Stimulated activated CD8-positive, alpha-beta memory T cell treated with anti-CD3 and anti-CD28 coated beads, Interleukin-4, amount 100 ng/mL, for 48 hours (primary cell): Measurements from ENCODE around the gene VSNL1.
A peak's percentile ranks its signal among the peaks of the same experiment; 100 is the strongest.

Experiments
- DNase-seq: peaks from one replicate; pipeline ENCODE4 v3.0.0-alpha.2; 2020

The VSNL1 gene

GRCh38 chr2:17615728-17616351 lies 75.3 kb downstream of the VSNL1 start:
- DNase-seq, result no peak

GRCh38 chr2:17616405-17616804 lies 75.9 kb downstream of the VSNL1 start:
- no peak for DNase-seq

DNA sequence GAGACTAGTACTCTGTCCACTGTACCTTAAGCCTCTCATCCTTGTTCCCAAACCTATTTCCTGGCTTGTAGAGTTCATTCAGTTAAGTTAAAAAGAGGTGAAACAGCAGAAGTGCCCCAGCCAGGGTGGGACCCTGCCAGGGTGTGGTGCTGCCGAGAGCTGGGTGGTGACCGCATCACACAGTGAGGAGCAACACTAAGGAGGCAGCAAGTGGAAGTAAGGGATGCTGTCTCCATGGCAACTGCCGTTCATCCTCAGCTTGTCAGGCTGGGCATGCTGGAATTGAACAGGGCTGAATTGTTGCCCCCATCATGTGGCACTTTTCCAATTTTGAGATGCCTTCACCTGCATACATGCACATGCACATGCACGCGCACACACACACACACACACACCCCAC lies 77.0 kb downstream of the VSNL1 start:
- DNase-seq, result no peak

- DNase-seq, result no peak
Observed at GRCh38 chr2:17617955-17618354, 77.5 kb downstream of the VSNL1 start.

- no peak for DNase-seq
Observed at GRCh38 chr2:17620280-17620679, 79.8 kb downstream of the VSNL1 start.

DNA sequence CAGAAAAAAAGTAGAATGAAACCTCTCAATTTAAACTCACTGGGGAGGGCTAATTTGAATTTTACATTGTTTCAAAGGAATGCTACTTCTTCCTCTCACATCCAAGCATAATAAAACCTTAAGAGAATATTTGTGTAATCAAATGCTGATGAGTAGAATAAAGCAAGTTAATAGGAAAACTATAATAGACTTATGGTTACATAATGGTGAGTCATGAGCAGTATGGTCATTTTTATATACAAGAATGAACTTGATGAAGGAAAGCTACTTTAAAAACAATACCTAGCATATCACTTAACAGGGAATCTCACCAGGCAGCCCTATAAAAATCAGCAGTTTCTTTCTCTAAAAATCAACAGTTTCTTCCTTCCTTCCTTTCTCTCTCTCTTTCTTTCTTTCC lies 80.3 kb downstream of the VSNL1 start:
- DNase-seq, result no peak

DNA sequence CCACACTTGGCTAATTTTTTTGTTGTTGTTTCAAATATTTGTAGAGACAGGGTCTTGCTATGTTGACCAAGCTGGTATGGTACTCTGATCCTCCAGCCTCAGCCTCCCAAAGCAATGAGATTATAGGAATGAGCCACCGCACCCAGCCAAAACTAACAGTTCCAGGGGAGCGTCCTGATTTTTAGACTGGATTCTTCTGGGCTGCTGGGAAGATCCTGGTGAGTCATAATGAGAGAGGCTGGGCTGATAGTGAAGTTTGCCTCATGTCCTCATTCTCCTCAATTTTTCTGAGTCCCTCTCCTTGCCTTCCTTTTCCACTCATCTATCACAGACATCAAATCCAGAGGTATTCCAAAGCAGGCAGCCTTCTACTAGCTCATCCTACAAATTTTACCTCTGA lies 81.3 kb downstream of the VSNL1 start:
- DNase-seq, result no peak

DNA sequence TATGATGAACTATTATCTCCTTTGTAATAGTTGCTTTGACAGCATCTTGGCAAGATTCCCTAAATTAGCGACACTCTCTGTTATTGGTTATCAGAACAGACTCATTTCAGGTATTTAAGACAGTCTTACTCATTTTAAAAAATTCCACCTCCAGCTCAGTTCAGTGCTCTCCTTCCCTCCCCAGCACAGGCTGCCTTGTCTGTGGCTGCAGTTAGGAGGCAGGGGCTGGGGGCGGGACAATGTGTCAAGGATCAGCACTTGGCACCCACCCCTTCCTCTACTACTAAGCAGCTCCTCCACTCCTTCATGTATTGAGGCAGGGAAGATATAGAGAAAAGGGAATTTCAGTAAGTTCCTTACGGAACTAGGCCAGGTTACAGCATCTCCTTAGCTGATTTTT lies 85.0 kb downstream of the VSNL1 start:
- DNase-seq, result no peak

GRCh38 chr2:17626986-17627385 lies 86.5 kb downstream of the VSNL1 start:
- no peak for DNase-seq

GRCh38 chr2:17627434-17627833 lies 86.9 kb downstream of the VSNL1 start:
- no peak for DNase-seq

DNA sequence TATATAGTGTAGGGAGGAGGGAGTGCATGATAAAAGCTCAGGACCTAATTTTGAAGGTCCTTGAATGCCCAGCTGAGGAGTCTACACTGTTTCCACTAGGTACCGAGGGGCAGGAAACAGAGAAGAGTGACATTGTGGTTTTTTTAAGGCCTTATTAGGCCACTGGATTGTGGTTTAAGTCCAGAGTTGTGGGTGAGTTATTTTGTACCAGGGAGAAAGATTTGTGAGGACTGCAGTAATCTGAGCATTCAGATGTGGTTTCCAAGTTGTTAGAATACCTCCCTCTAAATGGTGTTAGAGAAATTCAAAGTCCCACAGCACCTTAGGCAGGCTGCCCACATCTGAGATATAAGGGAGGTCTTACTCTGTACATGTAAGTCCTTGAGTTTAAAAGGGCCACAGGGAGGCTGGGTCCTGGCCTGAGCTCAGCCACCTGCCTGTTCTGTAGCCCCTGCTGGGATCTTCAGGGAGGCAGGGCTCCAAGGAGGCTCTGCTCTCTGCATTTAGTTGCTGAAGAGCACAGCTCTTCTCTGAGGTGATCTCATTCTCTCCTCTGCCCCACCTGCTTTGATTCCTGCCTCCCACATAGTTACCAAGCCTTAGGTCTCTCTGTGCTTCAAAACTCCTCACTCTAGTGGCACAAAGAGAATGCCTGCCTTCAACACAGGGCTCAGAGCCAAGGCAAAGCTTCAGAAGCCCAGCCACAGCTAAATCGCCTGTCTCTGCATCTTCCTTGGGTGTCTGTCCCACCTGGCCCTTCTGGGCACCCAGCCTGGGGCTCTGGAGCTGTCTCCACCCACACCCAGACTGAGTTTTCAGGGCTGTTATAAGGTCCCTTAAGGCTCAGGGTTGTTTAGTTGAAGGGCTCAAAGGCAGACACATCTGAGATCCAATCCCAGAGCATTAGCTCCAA lies 88.1 kb downstream of the VSNL1 start:
- DNase-seq, result no peak

DNA sequence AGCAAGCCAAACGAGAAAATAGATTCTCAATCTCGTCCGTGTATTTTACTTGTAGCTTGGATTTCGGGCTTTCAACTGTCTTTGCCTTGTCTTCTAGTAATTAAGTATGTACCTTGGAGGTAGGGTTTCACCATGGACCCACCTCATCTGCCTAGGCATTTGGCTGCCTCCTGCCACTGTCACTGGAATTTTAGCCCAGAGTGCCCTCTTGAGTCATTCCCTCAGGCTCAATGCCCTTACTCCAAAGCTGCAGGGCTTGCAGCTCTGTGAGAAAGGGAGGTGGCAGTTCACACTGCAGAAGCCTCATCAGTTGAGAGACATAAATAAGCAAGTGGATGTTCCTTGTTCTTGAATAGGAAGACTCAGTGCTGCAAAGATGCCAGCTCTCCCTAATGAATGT lies 89.6 kb downstream of the VSNL1 start:
- no peak for DNase-seq

DNA sequence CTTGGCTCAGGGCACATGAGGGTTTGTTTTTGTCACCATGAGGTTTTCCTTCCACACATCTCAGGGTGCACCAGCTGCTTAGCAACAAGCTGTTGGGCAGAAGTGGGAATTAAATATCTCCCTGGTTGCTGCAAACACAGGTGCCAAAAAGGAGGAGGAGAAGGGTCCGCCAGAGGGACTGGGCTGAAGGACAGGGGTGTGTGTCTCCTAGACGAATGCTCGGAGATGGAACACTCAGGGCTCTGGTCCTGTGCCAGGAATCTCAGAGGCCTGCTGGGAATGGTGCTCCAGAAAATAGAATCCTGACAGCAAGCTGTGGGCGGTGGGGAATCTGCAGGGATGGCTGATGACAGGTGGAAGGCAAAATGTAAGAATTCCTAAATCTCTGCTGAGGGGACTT lies 94.5 kb downstream of the VSNL1 start:
- DNase-seq, result no peak

DNA sequence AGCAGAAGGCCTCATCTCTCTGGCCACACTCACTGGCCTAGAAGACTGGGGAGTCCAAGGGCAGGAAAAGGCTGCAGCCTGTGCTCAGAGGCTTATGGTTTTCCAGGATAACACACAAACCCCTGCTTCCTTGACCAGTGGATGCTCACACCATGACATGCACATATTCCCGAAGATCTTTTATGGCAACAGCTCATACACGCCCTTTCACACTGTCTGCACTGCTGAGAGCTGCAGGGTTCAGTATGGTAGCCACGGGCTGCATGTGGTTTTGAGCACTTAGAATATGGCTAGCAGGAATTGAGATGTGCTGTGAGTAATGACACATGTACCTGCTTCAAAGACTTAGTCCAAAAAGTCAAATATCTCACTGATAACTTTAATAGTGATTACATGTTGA lies 95.8 kb downstream of the VSNL1 start:
- DNase-seq, result no peak

GRCh38 chr2:17637131-17637906 lies 96.8 kb downstream of the VSNL1 start:
- DNase-seq, result no peak

DNA sequence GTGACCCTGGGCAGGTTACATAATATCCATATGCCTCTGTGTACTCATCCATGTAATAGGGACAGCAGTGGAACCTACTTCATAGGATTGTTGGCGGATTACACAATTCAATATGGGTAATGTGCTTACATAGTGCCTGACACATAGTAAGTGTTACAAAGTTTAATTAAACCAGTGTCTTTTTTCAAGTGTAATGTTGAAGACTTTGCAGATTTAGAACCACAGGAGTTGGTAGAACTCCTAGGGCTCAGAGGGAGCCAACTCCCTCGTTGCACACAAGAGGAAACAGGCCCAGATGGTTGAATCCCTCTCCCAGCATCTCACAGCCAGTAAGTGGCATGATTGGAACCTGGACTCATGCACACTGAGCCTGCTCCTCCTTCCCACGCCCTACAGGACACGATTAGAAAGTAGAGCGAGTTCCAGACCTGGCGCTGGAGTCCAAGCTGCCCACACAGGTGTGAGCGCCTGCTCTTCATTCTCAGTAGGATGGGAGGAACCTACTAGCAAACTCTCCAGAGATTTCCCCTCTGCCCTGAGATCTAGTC lies 97.8 kb downstream of the VSNL1 start:
- no peak for DNase-seq

DNA sequence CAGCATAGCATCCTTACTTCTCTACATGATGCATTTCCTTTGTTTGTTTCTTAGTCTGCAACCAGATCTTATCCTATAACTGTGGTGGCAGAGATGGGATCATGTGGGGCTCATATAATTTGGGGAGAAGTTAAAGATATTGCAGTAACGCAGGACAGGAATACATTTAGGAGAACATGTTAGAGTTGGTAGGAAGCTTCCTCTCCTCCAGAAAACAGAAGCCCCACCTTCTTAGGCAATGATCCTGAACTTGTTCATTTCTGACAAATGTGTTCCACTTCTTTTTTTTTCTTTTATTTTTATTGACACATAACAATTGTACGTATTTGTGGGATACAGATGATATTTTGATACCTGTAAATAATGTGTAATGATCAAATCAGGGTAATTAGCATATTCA lies 99.9 kb downstream of the VSNL1 start:
- no peak for DNase-seq

GRCh38 chr2:17643031-17643615 lies 102.6 kb downstream of the VSNL1 start:
- DNase-seq, result peak; percentile 34

GRCh38 chr2:17644997-17645720 lies 104.7 kb downstream of the VSNL1 start:
- no peak for DNase-seq

- DNase-seq, result peak; percentile 51
Observed at GRCh38 chr2:17646081-17646554, 105.6 kb downstream of the VSNL1 start.

GRCh38 chr2:17646838-17647701 lies 106.6 kb downstream of the VSNL1 start:
- DNase-seq, result no peak
